ENCODE data around the gene MS4A1.
A peak's percentile ranks its signal among the peaks of the same experiment; 100 is the strongest.

MS4A1 gene

GRCh38 chr11:60482361-60482760 is 26.7 kb downstream of the MS4A1 start:
- Histone ChIP-seq H3K27ac (replicated peaks) (peak overlapping the region; percentile 36), H3K4me3 (replicated peaks; ENCODE audit: insufficient read depth, low read length) (no peak overlapping the region), H3K27me3 (ENCODE audit: insufficient read depth, poor library complexity, severe bottlenecking) (no peaks in the 10 kb centered on the region)
- peak; percentile 88 for TF ChIP-seq GABPA (IDR thresholded peaks at IDR 0.05; ENCODE audit: low read depth)
- TF ChIP-seq REST (IDR thresholded peaks at IDR 0.05; ENCODE audit: insufficient replicate concordance, low read depth), result no peak
- peak; percentile 94 for TF ChIP-seq SPI1 (IDR thresholded peaks at IDR 0.05; ENCODE audit: borderline replicate concordance, low read depth)
- TF ChIP-seq POLR2AphosphoS5 (IDR thresholded peaks at IDR 0.05; ENCODE audit: low read depth), result no peak
- TF ChIP-seq CTCF (IDR thresholded peaks at IDR 0.05; ENCODE audit: insufficient read depth, low read length), result no peak
- DNase-seq (ENCODE audit: low read depth in 1 of 2, low spot score in 1 of 2), result peak; percentile 32 to 66

GRCh38 chr11:60485987-60486386 is 30.3 kb downstream of the MS4A1 start:
- H3K27ac ChIP-seq (replicated peaks), result no peak overlapping the region
- H3K4me3 ChIP-seq (replicated peaks; ENCODE audit: insufficient read depth, low read length), result no peak overlapping the region
- TF ChIP-seq REST (IDR thresholded peaks at IDR 0.05; ENCODE audit: insufficient replicate concordance, low read depth), result no peak
- TF ChIP-seq GABPA (IDR thresholded peaks at IDR 0.05; ENCODE audit: low read depth), result no peak
- TF ChIP-seq CTCF (IDR thresholded peaks at IDR 0.05; ENCODE audit: insufficient read depth, low read length), result no peak
- no peak for TF ChIP-seq SPI1 (IDR thresholded peaks at IDR 0.05; ENCODE audit: borderline replicate concordance, low read depth)
- no peak for TF ChIP-seq POLR2AphosphoS5 (IDR thresholded peaks at IDR 0.05; ENCODE audit: low read depth)
- H3K27me3 ChIP-seq (ENCODE audit: insufficient read depth, poor library complexity, severe bottlenecking), result no peaks in the 10 kb centered on the region
- DNase-seq (ENCODE audit: low read depth in 1 of 2, low spot score in 1 of 2), result peak in 1 of 2 experiments; percentile 55

- TF ChIP-seq POLR2AphosphoS5 (IDR thresholded peaks at IDR 0.05; ENCODE audit: low read depth) (no peak), SPI1 (IDR thresholded peaks at IDR 0.05; ENCODE audit: borderline replicate concordance, low read depth) (no peak), CTCF (IDR thresholded peaks at IDR 0.05; ENCODE audit: insufficient read depth, low read length) (no peak), REST (IDR thresholded peaks at IDR 0.05; ENCODE audit: insufficient replicate concordance, low read depth) (no peak), GABPA (IDR thresholded peaks at IDR 0.05; ENCODE audit: low read depth) (no peak)
- H3K27me3 ChIP-seq (ENCODE audit: insufficient read depth, poor library complexity, severe bottlenecking), result no peaks in the 10 kb centered on the region
- DNase-seq (ENCODE audit: low read depth in 1 of 2, low spot score in 1 of 2), result no peak
- H3K27ac ChIP-seq (replicated peaks), result no peak within 1 kb of the TSS
- no peak within 1 kb of the TSS for H3K4me3 ChIP-seq (replicated peaks; ENCODE audit: insufficient read depth, low read length)
These were observed 36.9 kb downstream of the MS4A1 start, which contains the start of gene MS4A12 for GRCh38 chr11:60492488-60493009. TSS of gene MS4A12 (plus strand) at chr11:60492778. CDS start at chr11:60497319, 4,541 bp downstream.

Data from HL-60 (cell line).